LNCaP clone FGC (cell line): Measurements from ENCODE around the gene DNAJC16.

Experiments
- DNase-seq: peaks from one replicate; pipeline ENCODE4 v3.0.0-alpha.2; 2011; ENCODE audit warnings: low read depth
- H3K4me3 ChIP-seq: 2 replicates; pipeline ENCODE4 v1.5.1; 2011; ENCODE audit warnings: mild to moderate bottlenecking, low read depth, low read length, control low read depth
- CTCF ChIP-seq: IDR thresholded peaks from 2 replicates; pipeline ENCODE4 v1.5.1; 2012; ENCODE audit warnings: mild to moderate bottlenecking; ENCODE audit not compliant: control insufficient read depth, insufficient read depth; ENCODE audit errors: extremely low read depth

The DNAJC16 gene

GRCh38 chr1:15575549-15576150 is 49.0 kb downstream of the DNAJC16 start:
- no peak for TF ChIP-seq CTCF
- no peak for DNase-seq
- no peak overlapping the region for H3K4me3 ChIP-seq

- no peak for TF ChIP-seq CTCF
- no peak overlapping the region for H3K4me3 ChIP-seq
- DNase-seq, result no peak
Measured at GRCh38 chr1:15577691-15578090, 51.0 kb downstream of the DNAJC16 start.

DNA sequence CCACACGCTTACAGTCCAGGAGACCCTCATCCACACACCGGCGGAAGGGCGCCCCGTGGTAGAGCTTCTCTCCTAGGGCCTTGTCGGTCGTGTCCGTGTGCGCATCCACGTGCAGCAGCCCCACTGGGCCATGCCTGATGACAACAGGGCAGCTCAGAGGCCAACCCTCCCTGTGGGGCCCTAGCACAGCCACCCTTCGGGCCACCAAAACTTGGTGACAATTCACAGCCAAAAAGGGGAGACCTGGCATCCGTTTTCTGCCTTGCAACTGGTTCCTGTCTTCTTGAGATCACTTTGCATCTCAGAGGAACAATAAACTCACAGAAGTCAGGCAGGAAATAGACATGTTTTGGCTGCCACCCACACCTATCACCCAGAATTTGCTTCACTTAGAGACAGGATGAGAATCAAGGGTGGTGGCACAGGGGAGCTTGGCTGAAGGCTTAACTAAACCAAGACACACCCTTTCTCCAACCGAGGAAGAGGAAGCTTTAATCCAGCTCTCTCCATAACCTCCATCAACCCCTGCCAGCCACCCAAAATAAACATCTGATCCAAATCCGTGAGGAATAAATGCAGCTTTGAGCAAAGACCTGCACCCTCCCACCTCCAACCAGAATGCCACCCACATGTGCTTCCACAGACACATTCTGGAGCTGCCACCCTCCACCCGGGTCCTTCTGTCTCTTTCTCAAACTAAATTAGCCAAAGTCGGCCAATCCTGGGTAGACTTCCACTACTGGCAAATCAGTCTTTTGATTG is 52.5 kb downstream of the DNAJC16 start:
- no peak for DNase-seq
- H3K4me3 ChIP-seq, result no peak overlapping the region
- TF ChIP-seq CTCF, result no peak

GRCh38 chr1:15579683-15580047 is 53.0 kb downstream of the DNAJC16 start:
- TF ChIP-seq CTCF, result no peak
- no peak overlapping the region for H3K4me3 ChIP-seq
- no peak for DNase-seq

GRCh38 chr1:15583016-15583706 is 56.5 kb downstream of the DNAJC16 start:
- no peak overlapping the region for H3K4me3 ChIP-seq
- no peak for DNase-seq
- TF ChIP-seq CTCF, result no peak

- no peak for DNase-seq
- no peak within 1 kb of the TSS for H3K4me3 ChIP-seq
- no peak for TF ChIP-seq CTCF
Measured at GRCh38 chr1:15584489-15585363, 58.1 kb downstream of the DNAJC16 start, which contains the start of gene AGMAT. Gene AGMAT, minus strand, starts transcription at chr1:15585051. Its CDS starts 84 bp downstream, at chr1:15584967.
